NCI-H524 treated with DMSO at 0.1 percent for 48 hours (cell line): ENCODE measurements around the gene IZUMO4.

ENCODE experiments used
- DNase-seq: peaks from one replicate; lab custom pipeline; 2025; lab: John Stamatoyannopoulos, UW

The IZUMO4 gene

GRCh38 chr19:2110822-2111221, 14.1 kb downstream of the IZUMO4 start:
- no peak for DNase-seq

- DNase-seq: no peak
These were observed 14.7 kb downstream of the IZUMO4 start for GRCh38 chr19:2111425-2111824.

GRCh38 chr19:2111886-2112285, 15.2 kb downstream of the IZUMO4 start:
- no peak for DNase-seq

GRCh38 chr19:2112516-2113320, 16.0 kb downstream of the IZUMO4 start:
- no peak for DNase-seq

- DNase-seq: no peak
These were observed 16.9 kb downstream of the IZUMO4 start for GRCh38 chr19:2113439-2114211.

GRCh38 chr19:2114218-2114617, 17.5 kb downstream of the IZUMO4 start:
- no peak for DNase-seq

- no peak for DNase-seq
These were observed 18.1 kb downstream of the IZUMO4 start for GRCh38 chr19:2114821-2115220.

- no peak for DNase-seq
These were observed 18.6 kb downstream of the IZUMO4 start for GRCh38 chr19:2115324-2115723.

GRCh38 chr19:2115911-2116426, 19.3 kb downstream of the IZUMO4 start:
- DNase-seq: no peak

GRCh38 chr19:2116507-2116906, 19.8 kb downstream of the IZUMO4 start:
- no peak for DNase-seq

- no peak for DNase-seq
These were observed 20.7 kb downstream of the IZUMO4 start for GRCh38 chr19:2117215-2117960.

- no peak for DNase-seq
These were observed 21.7 kb downstream of the IZUMO4 start for GRCh38 chr19:2118438-2118837.

- no peak for DNase-seq
These were observed 23.4 kb downstream of the IZUMO4 start for GRCh38 chr19:2119921-2120785.

GRCh38 chr19:2120821-2121220, 24.1 kb downstream of the IZUMO4 start:
- no peak for DNase-seq

GRCh38 chr19:2121416-2122051, 24.8 kb downstream of the IZUMO4 start:
- DNase-seq: no peak

GRCh38 chr19:2122251-2122650, 25.5 kb downstream of the IZUMO4 start:
- DNase-seq: no peak

- DNase-seq: no peak
These were observed 26.3 kb downstream of the IZUMO4 start for GRCh38 chr19:2122982-2123381.

- no peak for DNase-seq
These were observed 27.1 kb downstream of the IZUMO4 start for GRCh38 chr19:2123682-2124387.

GRCh38 chr19:2126879-2127518, 30.3 kb downstream of the IZUMO4 start:
- no peak for DNase-seq

- no peak for DNase-seq
These were observed 31.0 kb downstream of the IZUMO4 start for GRCh38 chr19:2127758-2128157.
